GM10248 (cell line): ENCODE data around the gene CTSK.

Experiments
- CTCF ChIA-PET: fragments of 300-600 bp; sonication (Branson Sonifier 250); formaldehyde crosslinking; extraction: SDS; loops from one replicate; lab custom pipeline; 2021; ENCODE audit warnings: antibody characterized with exemption; lab: Yijun Ruan, JAX
- POLR2A ChIA-PET: fragments of 350-650 bp; sonication (Branson Sonifier 250); formaldehyde crosslinking; extraction: SDS; loops from one replicate; lab custom pipeline; 2020; ENCODE audit warnings: antibody characterized with exemption; lab: Yijun Ruan, JAX
- DNase-seq: peaks from one replicate; pipeline ENCODE4 v3.0.0; 2012; ENCODE audit errors: extremely low spot score
- TF ChIP-seq, protein P1 (sequence below): IDR thresholded peaks from 2 replicates; pipeline ENCODE4 v1.5.1; 2012; ENCODE audit warnings: mild to moderate bottlenecking, low read depth; ENCODE audit errors: extremely low read depth, missing control alignments, control extremely low read depth

The CTSK gene

DNA sequence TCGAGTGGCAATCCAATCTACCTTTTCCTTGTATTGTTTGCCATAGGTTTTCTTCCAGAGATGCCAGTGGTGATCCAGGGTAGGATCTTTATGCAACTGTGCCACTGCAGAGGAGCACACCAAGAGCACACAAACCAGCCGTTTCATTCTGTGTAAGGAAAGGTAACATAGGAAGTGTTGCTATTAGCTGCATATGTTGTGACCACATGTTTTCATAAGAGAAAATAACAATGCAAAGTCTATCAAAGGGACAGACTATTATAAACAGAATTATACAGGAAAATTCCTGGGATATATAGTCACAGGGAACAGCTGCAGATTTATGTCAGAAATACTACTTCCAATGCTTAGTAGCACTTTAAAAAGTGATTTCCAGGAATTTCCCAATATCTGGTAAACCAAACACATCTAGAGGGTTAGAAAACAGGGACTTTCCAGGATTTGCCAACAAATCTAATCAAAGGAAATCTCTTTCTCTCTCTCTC is 43.4 kb downstream of the CTSK start:
- no peak for DNase-seq

DNA sequence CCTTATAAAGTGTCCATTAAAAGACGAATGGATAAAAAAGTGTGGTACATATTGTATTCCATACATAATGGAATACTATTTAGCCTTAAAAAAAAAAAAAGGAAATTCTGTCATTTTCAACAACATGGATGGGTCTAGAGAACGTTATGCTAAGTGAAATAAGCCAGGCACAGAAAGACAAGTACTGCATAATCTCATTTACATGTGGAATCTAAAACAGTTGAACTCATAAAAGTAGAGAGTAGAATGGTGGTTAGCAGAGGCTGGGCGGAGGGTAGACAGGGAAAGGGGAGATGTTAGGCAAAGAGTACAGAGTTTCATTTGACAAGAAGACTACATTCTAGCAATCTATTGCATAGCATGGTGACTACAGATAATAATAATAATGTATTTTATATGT is 45.0 kb downstream of the CTSK start:
- POLR2A ChIA-PET, result interaction anchor here (1.6 kb wide), 1 partner anchor 66 kb away, joined by 4 read pairs; the partner anchor contains the start of gene GOLPH3L

More for the DNA sequence above, 43.4 kb downstream of the CTSK start:
- TF ChIP-seq, protein P1, sequence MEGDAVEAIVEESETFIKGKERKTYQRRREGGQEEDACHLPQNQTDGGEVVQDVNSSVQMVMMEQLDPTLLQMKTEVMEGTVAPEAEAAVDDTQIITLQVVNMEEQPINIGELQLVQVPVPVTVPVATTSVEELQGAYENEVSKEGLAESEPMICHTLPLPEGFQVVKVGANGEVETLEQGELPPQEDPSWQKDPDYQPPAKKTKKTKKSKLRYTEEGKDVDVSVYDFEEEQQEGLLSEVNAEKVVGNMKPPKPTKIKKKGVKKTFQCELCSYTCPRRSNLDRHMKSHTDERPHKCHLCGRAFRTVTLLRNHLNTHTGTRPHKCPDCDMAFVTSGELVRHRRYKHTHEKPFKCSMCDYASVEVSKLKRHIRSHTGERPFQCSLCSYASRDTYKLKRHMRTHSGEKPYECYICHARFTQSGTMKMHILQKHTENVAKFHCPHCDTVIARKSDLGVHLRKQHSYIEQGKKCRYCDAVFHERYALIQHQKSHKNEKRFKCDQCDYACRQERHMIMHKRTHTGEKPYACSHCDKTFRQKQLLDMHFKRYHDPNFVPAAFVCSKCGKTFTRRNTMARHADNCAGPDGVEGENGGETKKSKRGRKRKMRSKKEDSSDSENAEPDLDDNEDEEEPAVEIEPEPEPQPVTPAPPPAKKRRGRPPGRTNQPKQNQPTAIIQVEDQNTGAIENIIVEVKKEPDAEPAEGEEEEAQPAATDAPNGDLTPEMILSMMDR, result no peak
- ChIA-PET POLR2A (interaction anchor here (0.7 to 1.6 kb wide), 3 partner anchors 10 to 68 kb away, joined by 3 to 5 read pairs (median 4); partner anchors contain the start of gene GOLPH3L), CTCF (interaction anchor here (1.0 kb wide), 1 partner anchor 18 kb away, joined by 3 read pairs; no protein-coding TSS in a partner anchor)

DNA sequence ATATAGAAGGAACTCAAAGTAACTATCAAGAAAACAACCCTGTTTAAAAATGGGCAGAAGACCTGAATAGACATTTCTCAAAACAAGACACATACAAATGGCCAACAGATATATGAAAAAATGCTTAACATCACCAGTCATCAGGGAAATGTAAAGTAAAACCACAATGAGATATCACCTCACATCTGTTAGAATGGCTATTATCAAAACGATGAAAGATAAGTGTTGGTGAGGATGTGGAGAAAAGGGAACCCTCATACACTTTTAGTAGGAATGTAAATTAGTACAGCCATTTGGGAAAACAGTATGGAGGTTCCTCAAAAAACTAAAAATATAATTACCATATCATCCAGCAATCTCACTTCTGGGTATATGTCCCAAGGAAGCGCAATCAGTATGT is 45.5 kb downstream of the CTSK start:
- DNase-seq, result no peak
- ChIA-PET CTCF (no interaction called here), POLR2A (no interaction called here)
- TF ChIP-seq, protein P1, result no peak

More for the DNA sequence above, 45.0 kb downstream of the CTSK start:
- CTCF ChIA-PET, result no interaction called here
- DNase-seq, result no peak
- TF ChIP-seq, protein P1, result no peak

DNA sequence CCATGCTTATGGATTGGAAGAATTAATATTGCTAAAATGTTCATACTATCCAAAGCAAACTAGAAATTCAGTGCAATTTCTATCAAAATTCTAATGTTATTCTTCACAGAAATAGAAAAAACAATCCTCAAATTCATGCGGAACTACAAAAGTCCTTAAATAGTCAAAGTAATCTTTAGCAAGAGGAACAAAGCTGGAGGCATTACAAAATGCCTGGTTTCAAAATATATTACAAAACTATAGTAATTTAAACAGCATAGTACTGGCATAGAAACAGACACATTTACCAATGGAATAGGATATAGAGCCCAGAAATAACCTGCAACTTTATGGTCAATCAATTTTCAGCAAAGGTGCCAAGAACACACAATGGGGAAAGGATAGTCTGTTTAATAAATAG is 46.3 kb downstream of the CTSK start:
- DNase-seq, result no peak
- POLR2A ChIA-PET, result no interaction called here
- TF ChIP-seq, protein P1, result no peak
- CTCF ChIA-PET, result no interaction called here

DNA sequence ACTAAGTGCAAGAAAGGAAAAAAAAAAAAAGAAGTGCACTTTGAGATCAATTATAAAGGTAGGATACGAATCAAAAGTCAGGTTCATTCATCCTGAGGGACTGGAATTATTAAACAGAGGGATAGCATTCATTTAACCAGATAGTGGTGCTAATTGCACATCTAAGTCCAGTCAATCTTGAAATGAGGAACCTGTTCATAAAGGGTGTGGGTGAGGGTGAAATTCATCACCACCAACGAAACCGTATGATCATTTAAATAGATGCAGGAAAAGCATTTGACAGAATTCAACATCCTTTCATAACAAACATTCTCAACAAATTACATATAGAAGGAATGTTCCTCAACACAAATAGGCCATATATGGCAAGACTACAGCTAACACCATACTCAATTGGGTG is 48.0 kb downstream of the CTSK start:
- CTCF ChIA-PET, result no interaction called here
- no peak for DNase-seq
- TF ChIP-seq, protein P1, result peak; percentile 14
- POLR2A ChIA-PET, result no interaction called here

DNA sequence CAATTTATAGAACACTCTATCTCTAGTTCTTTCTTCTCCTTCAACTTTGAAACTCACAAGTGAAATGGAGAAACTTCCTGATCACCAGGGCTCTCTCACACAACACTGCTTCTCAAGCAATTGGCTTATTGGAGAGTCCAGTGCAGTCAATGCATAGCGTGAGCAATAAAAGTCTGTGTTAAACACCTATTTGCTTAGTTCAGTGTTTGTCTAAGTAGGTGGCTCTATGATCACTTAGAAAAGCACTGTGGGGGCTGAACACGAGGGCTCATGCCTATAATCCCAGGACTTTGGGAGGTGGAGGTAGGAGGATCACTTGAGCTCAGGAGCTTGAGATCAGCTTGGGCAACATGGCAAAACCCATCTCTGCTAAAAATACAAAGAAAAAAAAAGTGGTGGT is 54.6 kb downstream of the CTSK start:
- no peak for DNase-seq
- TF ChIP-seq, protein P1, result no peak
- POLR2A ChIA-PET, result no interaction called here
- CTCF ChIA-PET, result interaction anchor here (0.7 to 1.7 kb wide), 3 partner anchors 11 to 169 kb away, joined by 3 to 4 read pairs (median 3); no protein-coding TSS in a partner anchor
